K562 (cell line): ENCODE data around the gene RNF40. TPM values are rescaled to one million over a fixed set of nuclear protein-coding genes. Genes with fewer than 3 reads are reported as not detected.
A peak's percentile ranks its signal among the peaks of the same experiment; 100 is the strongest.

Source experiments
- ATAC-seq: fragments of 200-7000 bp; cut with Tn5 transposase; 3 replicates; pipeline ENCODE4 v1.9.1; 2020; ENCODE audit warnings: moderate library complexity
- BruUV-seq: library from RNA; stranded (reverse); fragments of 400-500 nt; replicated peaks from 2 replicates; lab custom pipeline; 2021; lab: Mats Ljungman, UMichigan
- CTCF ChIA-PET: fragments of 300-600 bp; formaldehyde crosslinking; extraction: SDS; loops from one replicate; lab custom pipeline; 2021; ENCODE audit warnings: low intra/inter-chr PET ratio; lab: Yijun Ruan, JAX
- POLR2A ChIA-PET: fragments of 300-600, 350-650 bp; sonication (Branson Sonifier 250); formaldehyde crosslinking; extraction: SDS; loops from one replicate; lab custom pipeline; 2021; ENCODE audit warnings: antibody characterized with exemption, inconsistent platforms; lab: Yijun Ruan, JAX
- DNase-seq, 4 experiments: peaks; one replicate each; pipeline versions ENCODE4 v3.0.0 to v3.0.0-alpha.2; 2011 to 2018; ENCODE audit warnings: low spot score in 3 of 4, mixed read lengths in 3 of 4; ENCODE audit errors: extremely low read depth in 1 of 4
- FAIRE-seq: peaks from 2 replicates; lab custom pipeline; 2011; peaks lifted over from hg19 to GRCh38; lab: Jason Lieb, UNC
- H2AFZ ChIP-seq: 2 replicates; pipeline ENCODE4 v1.6.0; 2011; ENCODE audit warnings: low read depth, low read length, control low read depth, inconsistent platforms
- H3K27ac ChIP-seq: fragments of 200-600 bp; 3 replicates; pipeline ENCODE4 v1.8.0; 2011; ENCODE audit warnings: low read depth, mild to moderate bottlenecking, control low read depth, inconsistent platforms, low read length, moderate library complexity, mixed read lengths; ENCODE audit errors: extremely low read depth
- H3K27me3 ChIP-seq, 2 experiments: fragments of 300-600 bp in 1 of 2; 2 replicates in 1 of 2; 3 replicates in 1 of 2; pipeline versions ENCODE4 v1.6.0 to v1.8.0; 2011; ENCODE audit warnings: inconsistent platforms in 2 of 2, low read length in 2 of 2, mild to moderate bottlenecking in 1 of 2, mixed read lengths in 1 of 2, moderate library complexity in 1 of 2; ENCODE audit not compliant: control insufficient read depth in 2 of 2, insufficient read depth in 2 of 2
- H3K36me3 ChIP-seq: fragments of 300-600 bp; 3 replicates; pipeline ENCODE4 v1.8.0; 2011; ENCODE audit warnings: mild to moderate bottlenecking, low read length, inconsistent platforms; ENCODE audit not compliant: control insufficient read depth, insufficient read depth
- H3K4me1 ChIP-seq, 2 experiments: fragments of 200-600 bp in 1 of 2; replicated peaks in 1 of 2; 2 replicates in 1 of 2; 3 replicates in 1 of 2; pipeline versions ENCODE4 v1.5.1 to v1.8.0; 2011; ENCODE audit warnings: inconsistent platforms in 2 of 2, low read length in 2 of 2, mild to moderate bottlenecking in 1 of 2, mixed read lengths in 1 of 2, moderate library complexity in 1 of 2; ENCODE audit not compliant: control insufficient read depth in 2 of 2, insufficient read depth in 2 of 2
- H3K4me2 ChIP-seq: 2 replicates; pipeline ENCODE4 v1.6.1; 2011; ENCODE audit warnings: low read length, control low read depth, inconsistent platforms, mixed read lengths; ENCODE audit not compliant: insufficient read depth
- H3K4me3 ChIP-seq: fragments of 200-600 bp; sonication (generic), shearing (Covaris generic); 2 replicates; pipeline ENCODE4 v1.5.1; 2016; ENCODE audit warnings: control low read depth, inconsistent platforms
- H3K79me2 ChIP-seq: fragments of 200-600 bp; 3 replicates; pipeline ENCODE4 v1.8.0; 2011; ENCODE audit warnings: low read length, inconsistent platforms; ENCODE audit not compliant: control insufficient read depth, insufficient read depth
- H3K9ac ChIP-seq, 2 experiments: 2 replicates each; pipeline versions ENCODE4 v1.6.0 to v1.6.1; 2011; ENCODE audit warnings: low read depth in 2 of 2, low read length in 2 of 2, control low read depth in 1 of 2, inconsistent platforms in 1 of 2, mild to moderate bottlenecking in 1 of 2, mixed read lengths in 1 of 2; ENCODE audit not compliant: insufficient read depth in 1 of 2
- H3K9me1 ChIP-seq: one replicate; pipeline ENCODE4 v1.6.0; 2011; ENCODE audit warnings: inconsistent platforms, mild to moderate bottlenecking, low read length, moderate library complexity; ENCODE audit not compliant: control insufficient read depth, insufficient read depth
- H3K9me3 ChIP-seq: replicated peaks from 2 replicates; pipeline ENCODE4 v1.5.1; 2011; ENCODE audit warnings: low read depth, low read length, inconsistent platforms; ENCODE audit not compliant: control insufficient read depth, insufficient read depth
- H4K20me1 ChIP-seq: replicated peaks from 2 replicates; pipeline ENCODE4 v1.6.1; 2011; ENCODE audit warnings: low read length, inconsistent platforms, mixed read lengths; ENCODE audit not compliant: control insufficient read depth, insufficient read depth
- FOSL1 ChIP-seq: fragments of 200-800 bp; sonication (Bioruptor generic); conservative IDR thresholded peaks from 2 replicates; pipeline ENCODE4 v1.6.1; 2016; ENCODE audit warnings: missing genetic modification characterization, missing compliant biosample characterization
- ILK ChIP-seq: fragments of 450-650 bp; IDR thresholded peaks from 2 replicates; pipeline ENCODE4 v1.6.1; 2016; ENCODE audit warnings: missing genetic modification characterization, low read depth, mild to moderate bottlenecking, missing compliant biosample characterization, moderate library complexity, borderline replicate concordance
- MCM5 ChIP-seq: fragments of 450-650 bp; IDR thresholded peaks from 2 replicates; pipeline ENCODE4 v1.6.1; 2016; ENCODE audit warnings: low read depth
- NCOA6 ChIP-seq: fragments of 450-650 bp; IDR thresholded peaks from 2 replicates; pipeline ENCODE4 v1.6.1; 2017; ENCODE audit warnings: mild to moderate bottlenecking
- NFE2 ChIP-seq: IDR thresholded peaks from 2 replicates; pipeline ENCODE4 v1.6.1; 2014; ENCODE audit warnings: antibody characterized with exemption, low read depth
- NRF1 ChIP-seq, 2 experiments: fragments of 450-650 bp; IDR thresholded peaks in 1 of 2; conservative IDR thresholded peaks in 1 of 2; 2 replicates each; pipeline ENCODE4 v1.6.1; 2014; ENCODE audit warnings: mild to moderate bottlenecking in 2 of 2
- PHF20 ChIP-seq: fragments of 450-650 bp; IDR thresholded peaks from 2 replicates; pipeline ENCODE4 v1.6.1; 2018; ENCODE audit not compliant: partially characterized antibody
- SRSF7 ChIP-seq: fragments of 200-400 bp; formaldehyde crosslinking; optimal IDR thresholded peaks from 2 replicates; pipeline ENCODE3; 2017; ENCODE audit warnings: mild to moderate bottlenecking, low read depth, low read length
- WHSC1 ChIP-seq: IDR thresholded peaks from one replicate; pipeline ENCODE4 v1.6.1; 2012; ENCODE audit warnings: low read length, control low read depth, inconsistent platforms
- ZNF197 ChIP-seq: fragments of 200-800 bp; sonication (Bioruptor generic); IDR thresholded peaks from 2 replicates; pipeline ENCODE4 v1.6.1; 2016; ENCODE audit warnings: low read depth, missing genetic modification characterization, missing compliant biosample characterization
- ZNF239 ChIP-seq: fragments of 250-450 bp; sonication (Bioruptor Pico); IDR thresholded peaks from 2 replicates; pipeline ENCODE4 v1.4.0; 2020; ENCODE audit warnings: mild to moderate bottlenecking
- WGBS: fragments of 100-300 bp; shearing (Covaris generic); methylation state at CpG from one replicate; pipeline ENCODE4 v1.1.6; 2016; ENCODE audit warnings: low coverage, mixed read lengths; ENCODE audit not compliant: insufficient coverage; ENCODE audit errors: missing lambda C conversion rate; 5-methylcytosine and 5-hydroxymethylcytosine counted together
- in situ Hi-C: fragments of 300-500 bp; cut with MboI; formaldehyde crosslinking; loops from 4 replicates; pipeline ENCODE4 v1.15.0; 2018; ENCODE audit warnings: inconsistent platforms, mixed read lengths
- intact Hi-C: fragments of 100-400 bp; cut with micrococcal nuclease; formaldehyde crosslinking; loops from 2 replicates; pipeline ENCODE4 v1.14.2; 2022
- polyA plus RNA-seq, 8 experiments: library from polyadenylated mRNA; depleted of rRNA in 4 of 8; stranded (reverse) in 5 of 8; unstranded in 3 of 8; fragments of >200 nt; fragmentation: Nextera tagmentation in 2 of 8; fragmentation: Illumina TruSeq in 1 of 8; extraction: Ambion mirVana in 2 of 8; extraction: Trizol in 1 of 8; gene quantifications; 2 replicates each; pipeline versions ENCODE4 v1.2.1 to v1.2.3, GENCODE V29; 2011 to 2014; ENCODE audit warnings: inconsistent platforms in 1 of 8, missing spikeins in 1 of 8
- total RNA-seq, 7 experiments: library from RNA; depleted of rRNA in 6 of 7; stranded (reverse); fragments of >200 nt in 6 of 7; fragmentation: Illumina TruSeq in 2 of 7; extraction: Trizol in 2 of 7; gene quantifications; 2 replicates each; pipeline versions ENCODE4 v1.2.1 to v1.2.3, GENCODE V29; 2011 to 2021; ENCODE audit warnings: low replicate concordance in 1 of 7
- TF ChIP-seq, protein P1 (sequence below): fragments of 450-650 bp; IDR thresholded peaks from 2 replicates; pipeline ENCODE4 v1.7.0; 2016; ENCODE audit warnings: borderline replicate concordance
- TF ChIP-seq, protein P2 (sequence below), 2 experiments: IDR thresholded peaks; 2 replicates each; pipeline ENCODE4 v1.6.1; 2011; ENCODE audit warnings: borderline replicate concordance in 1 of 2, control low read depth in 1 of 2, low read depth in 1 of 2, low read length in 1 of 2, mild to moderate bottlenecking in 1 of 2, mixed read lengths in 1 of 2, moderate library complexity in 1 of 2; ENCODE audit not compliant: insufficient read depth in 1 of 2, insufficient read length in 1 of 2, poor library complexity in 1 of 2, severe bottlenecking in 1 of 2; ENCODE audit errors: extremely low read depth in 1 of 2
- TF ChIP-seq, protein P3 (sequence below): fragments of 450-650 bp; IDR thresholded peaks from 2 replicates; pipeline ENCODE4 v1.6.1; 2017; ENCODE audit warnings: mild to moderate bottlenecking, moderate library complexity
- TF ChIP-seq, protein P4 (sequence below), 2 experiments: fragments of 450-650 bp; conservative IDR thresholded peaks; 2 replicates each; pipeline ENCODE4 v1.6.1; 2017; ENCODE audit warnings: mild to moderate bottlenecking in 2 of 2, moderate library complexity in 2 of 2

Gene RNF40
- total and polyA plus RNA-seq, 9 of the 15 experiments (the other 6 are each of a cell fraction or from before 2014, with no cell fraction given), result 6.2 to 129 (median 81.5) TPM

DNA sequence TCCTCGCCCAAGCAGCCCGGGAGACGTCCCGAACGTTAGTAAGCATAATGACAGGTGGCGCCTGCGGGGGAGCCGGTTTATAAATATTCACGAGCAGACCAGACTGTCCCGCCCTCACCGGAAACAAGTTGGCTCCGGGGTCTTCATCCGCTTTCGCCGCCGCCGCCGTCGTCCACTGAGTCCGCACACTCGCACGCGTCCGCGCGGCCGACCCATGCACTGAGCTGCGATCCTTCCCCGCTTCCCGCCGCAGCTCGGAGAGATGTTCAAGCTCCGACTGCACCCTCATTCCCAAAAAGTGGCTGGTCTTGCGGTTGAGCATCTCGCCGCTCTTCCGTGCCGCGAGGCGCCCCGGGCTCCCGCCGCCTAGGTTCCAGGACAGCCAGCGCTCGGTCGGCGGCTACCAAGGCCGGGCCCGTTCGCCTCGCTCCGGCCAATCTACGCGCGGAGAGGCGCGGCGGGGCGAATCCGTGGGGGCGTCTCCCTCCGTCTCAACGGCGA is 645 bp upstream of the RNF40 start:
- H3K9ac ChIP-seq, result peak overlapping the region; percentile 55 to 95
- H3K27ac ChIP-seq, result peak overlapping the region; percentile 54
- H3K4me2 ChIP-seq, result peak overlapping the region; percentile 94
- no peaks in the 10 kb centered on the region for H3K9me3 ChIP-seq
- peak; percentile 54 to 81 (median 63) for DNase-seq
- no peaks in the 10 kb centered on the region for H3K9me1 ChIP-seq
- peak; percentile 70 for ATAC-seq
- H3K4me1 ChIP-seq, result peaks cover 19 to 47% of the 10 kb centered on the region in 2 experiments; a peak in 4 of 5 replicates
- H3K27me3 ChIP-seq, result no peaks in the 10 kb centered on the region
- peaks cover 75% of the 10 kb centered on the region for H3K36me3 ChIP-seq
- TSS peak; percentile 62 for BruUV-seq
- intact Hi-C loops, result loop anchor here (5.0 kb wide), 1 partner anchor 51 kb away; no protein-coding TSS in a partner anchor
- peak overlapping the region; percentile 88 for H3K4me3 ChIP-seq
- FAIRE-seq, result peak; percentile 48
- H4K20me1 ChIP-seq, result no peaks in the 10 kb centered on the region
- POLR2A ChIA-PET, result interaction anchor here (1.0 to 3.7 kb wide), 5 partner anchors 9 to 15 kb away, joined by 3 to 28 read pairs (median 7); partner anchors contain the start of gene PHKG2
- in situ Hi-C loops, result no loop called here
- WGBS, result 0% methylated on average over 62 of the region's 64 CpGs
- peaks cover 42% of the 10 kb centered on the region for H3K79me2 ChIP-seq
- peak overlapping the region; percentile 92 for H2AFZ ChIP-seq
- CTCF ChIA-PET, result no interaction called here
- TF ChIP-seq SRSF7 (no peak), MCM5 (no peak), PHF20 (peak; percentile 46), ZNF197 (CRISPR knock-in tag) (0 out of 2 replicates have a peak, but pooled peaks have one; percentile 6), NCOA6 (no peak), ZNF239 (CRISPR knock-in tag) (no peak), NRF1 (conservative IDR thresholded peaks at IDR 0.05 in 1 of 2, IDR thresholded peaks at IDR 0.05 in 1 of 2) (no peak), FOSL1 (tag) (peak; percentile 14; the same call in 1 of the 2 replicates), NFE2 (no peak), ILK (tag) (no peak), WHSC1 (no peak)
- TF ChIP-seq, protein P1, sequence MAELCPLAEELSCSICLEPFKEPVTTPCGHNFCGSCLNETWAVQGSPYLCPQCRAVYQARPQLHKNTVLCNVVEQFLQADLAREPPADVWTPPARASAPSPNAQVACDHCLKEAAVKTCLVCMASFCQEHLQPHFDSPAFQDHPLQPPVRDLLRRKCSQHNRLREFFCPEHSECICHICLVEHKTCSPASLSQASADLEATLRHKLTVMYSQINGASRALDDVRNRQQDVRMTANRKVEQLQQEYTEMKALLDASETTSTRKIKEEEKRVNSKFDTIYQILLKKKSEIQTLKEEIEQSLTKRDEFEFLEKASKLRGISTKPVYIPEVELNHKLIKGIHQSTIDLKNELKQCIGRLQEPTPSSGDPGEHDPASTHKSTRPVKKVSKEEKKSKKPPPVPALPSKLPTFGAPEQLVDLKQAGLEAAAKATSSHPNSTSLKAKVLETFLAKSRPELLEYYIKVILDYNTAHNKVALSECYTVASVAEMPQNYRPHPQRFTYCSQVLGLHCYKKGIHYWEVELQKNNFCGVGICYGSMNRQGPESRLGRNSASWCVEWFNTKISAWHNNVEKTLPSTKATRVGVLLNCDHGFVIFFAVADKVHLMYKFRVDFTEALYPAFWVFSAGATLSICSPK, result no peak
- TF ChIP-seq, protein P2, sequence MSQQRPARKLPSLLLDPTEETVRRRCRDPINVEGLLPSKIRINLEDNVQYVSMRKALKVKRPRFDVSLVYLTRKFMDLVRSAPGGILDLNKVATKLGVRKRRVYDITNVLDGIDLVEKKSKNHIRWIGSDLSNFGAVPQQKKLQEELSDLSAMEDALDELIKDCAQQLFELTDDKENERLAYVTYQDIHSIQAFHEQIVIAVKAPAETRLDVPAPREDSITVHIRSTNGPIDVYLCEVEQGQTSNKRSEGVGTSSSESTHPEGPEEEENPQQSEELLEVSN (IDR thresholded peaks at IDR 0.05; ENCODE audit: borderline replicate concordance in 1 of 2, extremely low read depth in 1 of 2, insufficient read depth in 1 of 2, insufficient read length in 1 of 2, low read depth in 1 of 2, low read length in 1 of 2, poor library complexity in 1 of 2, severe bottlenecking in 1 of 2), result peak in 1 of 2 experiments; percentile 76
- TF ChIP-seq, protein P3, sequence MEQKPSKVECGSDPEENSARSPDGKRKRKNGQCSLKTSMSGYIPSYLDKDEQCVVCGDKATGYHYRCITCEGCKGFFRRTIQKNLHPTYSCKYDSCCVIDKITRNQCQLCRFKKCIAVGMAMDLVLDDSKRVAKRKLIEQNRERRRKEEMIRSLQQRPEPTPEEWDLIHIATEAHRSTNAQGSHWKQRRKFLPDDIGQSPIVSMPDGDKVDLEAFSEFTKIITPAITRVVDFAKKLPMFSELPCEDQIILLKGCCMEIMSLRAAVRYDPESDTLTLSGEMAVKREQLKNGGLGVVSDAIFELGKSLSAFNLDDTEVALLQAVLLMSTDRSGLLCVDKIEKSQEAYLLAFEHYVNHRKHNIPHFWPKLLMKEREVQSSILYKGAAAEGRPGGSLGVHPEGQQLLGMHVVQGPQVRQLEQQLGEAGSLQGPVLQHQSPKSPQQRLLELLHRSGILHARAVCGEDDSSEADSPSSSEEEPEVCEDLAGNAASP, result no peak
- TF ChIP-seq, protein P4, sequence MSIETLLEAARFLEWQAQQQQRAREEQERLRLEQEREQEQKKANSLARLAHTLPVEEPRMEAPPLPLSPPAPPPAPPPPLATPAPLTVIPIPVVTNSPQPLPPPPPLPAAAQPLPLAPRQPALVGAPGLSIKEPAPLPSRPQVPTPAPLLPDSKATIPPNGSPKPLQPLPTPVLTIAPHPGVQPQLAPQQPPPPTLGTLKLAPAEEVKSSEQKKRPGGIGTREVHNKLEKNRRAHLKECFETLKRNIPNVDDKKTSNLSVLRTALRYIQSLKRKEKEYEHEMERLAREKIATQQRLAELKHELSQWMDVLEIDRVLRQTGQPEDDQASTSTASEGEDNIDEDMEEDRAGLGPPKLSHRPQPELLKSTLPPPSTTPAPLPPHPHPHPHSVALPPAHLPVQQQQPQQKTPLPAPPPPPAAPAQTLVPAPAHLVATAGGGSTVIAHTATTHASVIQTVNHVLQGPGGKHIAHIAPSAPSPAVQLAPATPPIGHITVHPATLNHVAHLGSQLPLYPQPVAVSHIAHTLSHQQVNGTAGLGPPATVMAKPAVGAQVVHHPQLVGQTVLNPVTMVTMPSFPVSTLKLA (conservative IDR thresholded peaks at IDR 0.05), result no peak
